ENCODE data around the gene MATN1. TPM values are rescaled to one million over a fixed set of nuclear protein-coding genes. Genes with fewer than 3 reads are reported as not detected.

The MATN1 gene
- total RNA-seq, 2 donors from 2014 or later, result 1.5 TPM; not detected in 1

DNA sequence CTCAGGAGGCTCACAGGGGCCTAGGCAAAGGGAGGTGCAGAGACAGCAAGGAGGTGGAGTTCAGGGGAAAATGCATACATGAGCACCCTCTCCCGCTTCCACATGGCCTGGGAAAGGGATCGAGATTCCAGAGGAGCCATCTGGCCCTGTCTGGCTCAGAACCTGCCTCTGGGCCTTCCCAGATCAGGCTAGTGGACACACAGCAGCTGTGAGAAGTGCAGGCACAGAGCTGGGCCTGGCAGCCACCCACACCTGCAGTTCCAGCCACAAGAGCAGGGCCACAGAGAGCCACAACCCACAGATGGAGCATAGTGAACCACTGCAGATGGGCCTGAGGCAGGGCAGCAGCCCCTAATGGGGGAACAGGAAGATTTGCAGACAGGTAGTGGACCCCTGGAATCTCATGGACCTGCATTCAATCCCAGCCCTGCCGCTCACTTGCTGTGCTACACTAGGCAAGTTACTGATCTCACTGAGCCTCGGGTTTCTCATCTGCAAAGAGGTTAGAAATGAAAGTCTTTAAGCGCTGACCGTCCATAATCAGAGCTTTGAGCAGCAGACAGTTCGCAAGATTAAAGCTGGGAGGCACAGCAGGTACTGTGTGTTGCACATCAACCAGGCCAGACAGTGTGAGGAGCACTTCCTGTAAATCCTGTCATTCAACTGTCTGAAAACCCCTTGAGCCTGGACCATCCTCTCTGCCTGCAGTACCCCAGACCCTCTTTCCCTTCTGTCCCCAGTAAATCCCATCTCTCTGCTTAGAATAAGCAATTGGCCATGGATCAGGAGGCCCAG lies 58.0 kb downstream of the MATN1 start:
- H3K27me3 ChIP-seq (replicated peaks; ENCODE audit: insufficient read depth), result no peaks in the 10 kb centered on the region
- H3K36me3 ChIP-seq, result no peaks in the 10 kb centered on the region
- no peaks in the 10 kb centered on the region for H3K4me1 ChIP-seq (ENCODE audit: control insufficient read depth in 1 of 2, low read depth in 2 of 2)
- DNase-seq (ENCODE audit: low spot score), result no peak
- H3K9me3 ChIP-seq, result no peaks in the 10 kb centered on the region
- no peak overlapping the region for H3K27ac ChIP-seq
- TF ChIP-seq, protein P1, sequence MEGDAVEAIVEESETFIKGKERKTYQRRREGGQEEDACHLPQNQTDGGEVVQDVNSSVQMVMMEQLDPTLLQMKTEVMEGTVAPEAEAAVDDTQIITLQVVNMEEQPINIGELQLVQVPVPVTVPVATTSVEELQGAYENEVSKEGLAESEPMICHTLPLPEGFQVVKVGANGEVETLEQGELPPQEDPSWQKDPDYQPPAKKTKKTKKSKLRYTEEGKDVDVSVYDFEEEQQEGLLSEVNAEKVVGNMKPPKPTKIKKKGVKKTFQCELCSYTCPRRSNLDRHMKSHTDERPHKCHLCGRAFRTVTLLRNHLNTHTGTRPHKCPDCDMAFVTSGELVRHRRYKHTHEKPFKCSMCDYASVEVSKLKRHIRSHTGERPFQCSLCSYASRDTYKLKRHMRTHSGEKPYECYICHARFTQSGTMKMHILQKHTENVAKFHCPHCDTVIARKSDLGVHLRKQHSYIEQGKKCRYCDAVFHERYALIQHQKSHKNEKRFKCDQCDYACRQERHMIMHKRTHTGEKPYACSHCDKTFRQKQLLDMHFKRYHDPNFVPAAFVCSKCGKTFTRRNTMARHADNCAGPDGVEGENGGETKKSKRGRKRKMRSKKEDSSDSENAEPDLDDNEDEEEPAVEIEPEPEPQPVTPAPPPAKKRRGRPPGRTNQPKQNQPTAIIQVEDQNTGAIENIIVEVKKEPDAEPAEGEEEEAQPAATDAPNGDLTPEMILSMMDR (IDR thresholded peaks at IDR 0.05), result no peak
- no peak overlapping the region for H3K4me3 ChIP-seq
- no peak for ATAC-seq (ENCODE audit: insufficient number of reproducible peaks, low FRiP score, low read depth)

DNA sequence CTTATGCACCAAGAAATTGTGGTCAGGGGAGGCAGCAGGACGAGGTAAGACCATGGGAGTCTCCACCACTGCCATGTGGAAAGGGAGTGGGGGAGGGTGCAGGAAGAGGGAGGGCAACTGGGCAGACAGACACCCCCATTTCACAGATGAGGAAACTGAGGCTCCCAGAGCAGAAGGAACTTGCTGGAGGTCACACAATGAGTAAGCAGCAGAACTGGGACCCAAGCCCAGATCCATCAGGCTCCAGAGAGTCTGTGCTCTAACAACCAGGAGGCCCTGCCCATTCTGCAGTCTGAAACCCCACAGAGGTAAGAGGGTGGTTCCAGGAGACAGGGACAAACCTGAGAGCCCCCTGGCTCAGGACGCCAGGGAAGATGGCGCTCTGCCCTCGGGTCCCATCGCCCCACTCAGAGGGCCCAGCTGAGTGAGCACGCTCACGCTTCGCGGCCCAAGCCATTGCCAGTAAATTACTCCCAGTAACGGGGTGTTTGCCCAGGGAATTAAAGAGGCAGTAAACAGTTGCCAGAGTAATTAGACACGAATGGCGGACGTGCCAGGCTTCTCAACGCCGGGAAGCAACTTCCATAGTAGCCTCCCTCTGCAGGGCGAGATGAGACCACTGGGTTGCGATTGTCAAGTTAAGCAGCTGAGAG lies 59.2 kb downstream of the MATN1 start:
- no peaks in the 10 kb centered on the region for H3K9me3 ChIP-seq
- no peaks in the 10 kb centered on the region for H3K27me3 ChIP-seq (replicated peaks; ENCODE audit: insufficient read depth)
- DNase-seq (ENCODE audit: low spot score) (no peak), ATAC-seq (ENCODE audit: insufficient number of reproducible peaks, low FRiP score, low read depth) (no peak)
- H3K4me3 ChIP-seq, result no peak overlapping the region
- H3K36me3 ChIP-seq, result no peaks in the 10 kb centered on the region
- no peaks in the 10 kb centered on the region for H3K4me1 ChIP-seq (ENCODE audit: control insufficient read depth in 1 of 2, low read depth in 2 of 2)
- TF ChIP-seq, protein P1 (IDR thresholded peaks at IDR 0.05), result no peak
- H3K27ac ChIP-seq, result no peak overlapping the region

DNA sequence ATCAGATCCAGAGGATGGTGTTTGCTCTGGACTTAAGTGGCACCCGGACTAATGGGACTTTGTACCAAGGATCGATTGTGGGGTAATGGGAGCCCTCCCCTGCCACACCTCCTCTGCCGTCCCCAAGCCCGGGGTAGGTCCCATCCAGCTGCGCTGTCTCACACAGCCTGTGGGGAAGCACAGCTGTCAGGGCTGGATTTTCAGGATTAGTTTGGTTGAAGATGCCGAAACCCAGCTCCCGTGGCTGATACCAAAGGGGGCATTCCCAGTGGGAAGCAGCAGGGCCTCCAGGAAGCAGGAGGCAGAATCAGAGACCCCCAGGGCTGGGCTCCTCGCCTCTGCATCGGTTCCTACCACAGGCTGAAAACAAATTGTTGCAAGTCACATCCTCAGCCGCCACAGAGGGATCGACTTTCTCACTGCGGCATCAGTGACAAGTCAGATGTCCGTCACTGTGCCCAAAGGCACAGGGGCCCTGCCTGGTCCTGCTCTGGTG lies 59.7 kb downstream of the MATN1 start:
- Histone ChIP-seq H3K27ac (no peak overlapping the region), H3K36me3 (no peaks in the 10 kb centered on the region), H3K4me3 (no peak overlapping the region), H3K27me3 (replicated peaks; ENCODE audit: insufficient read depth) (no peaks in the 10 kb centered on the region), H3K9me3 (no peaks in the 10 kb centered on the region), H3K4me1 (ENCODE audit: control insufficient read depth in 1 of 2, low read depth in 2 of 2) (no peaks in the 10 kb centered on the region)
- DNase-seq (ENCODE audit: low spot score) (no peak), ATAC-seq (ENCODE audit: insufficient number of reproducible peaks, low FRiP score, low read depth) (no peak)
- TF ChIP-seq, protein P1 (IDR thresholded peaks at IDR 0.05), result no peak

DNA sequence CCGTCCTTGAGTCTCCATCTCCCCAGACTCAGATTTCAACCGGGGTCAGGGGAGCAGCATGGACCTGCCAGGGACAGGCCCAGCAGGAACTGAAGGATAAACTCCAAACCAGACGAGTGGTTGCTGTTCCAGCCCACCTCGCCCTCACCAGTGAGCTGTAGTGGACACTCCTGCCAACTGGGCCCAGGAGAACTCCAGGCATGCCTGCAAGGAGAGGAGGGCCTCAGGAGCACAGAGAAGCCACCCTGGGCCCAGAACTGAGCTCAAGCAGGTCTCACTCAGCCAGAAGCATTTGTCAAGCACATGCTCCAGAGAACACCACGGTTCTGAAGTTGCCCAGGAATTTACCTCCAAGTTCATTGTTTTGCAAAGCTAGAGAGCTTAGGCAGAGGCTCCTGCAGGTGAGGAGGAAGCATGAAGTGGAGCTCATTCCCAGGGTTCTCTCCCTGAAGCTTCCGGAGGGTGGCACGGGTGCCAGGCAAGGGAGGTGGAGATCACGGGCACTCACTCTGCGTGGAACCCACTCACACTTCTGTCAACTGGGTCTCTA lies 61.0 kb downstream of the MATN1 start:
- DNase-seq (ENCODE audit: low spot score), result no peak
- ATAC-seq (ENCODE audit: insufficient number of reproducible peaks, low FRiP score, low read depth), result no peak
- Histone ChIP-seq H3K27me3 (replicated peaks; ENCODE audit: insufficient read depth) (no peaks in the 10 kb centered on the region), H3K36me3 (no peaks in the 10 kb centered on the region), H3K9me3 (no peaks in the 10 kb centered on the region), H3K4me3 (no peak overlapping the region), H3K4me1 (ENCODE audit: control insufficient read depth in 1 of 2, low read depth in 2 of 2) (no peaks in the 10 kb centered on the region), H3K27ac (no peak overlapping the region)
- TF ChIP-seq, protein P1 (IDR thresholded peaks at IDR 0.05), result no peak

DNA sequence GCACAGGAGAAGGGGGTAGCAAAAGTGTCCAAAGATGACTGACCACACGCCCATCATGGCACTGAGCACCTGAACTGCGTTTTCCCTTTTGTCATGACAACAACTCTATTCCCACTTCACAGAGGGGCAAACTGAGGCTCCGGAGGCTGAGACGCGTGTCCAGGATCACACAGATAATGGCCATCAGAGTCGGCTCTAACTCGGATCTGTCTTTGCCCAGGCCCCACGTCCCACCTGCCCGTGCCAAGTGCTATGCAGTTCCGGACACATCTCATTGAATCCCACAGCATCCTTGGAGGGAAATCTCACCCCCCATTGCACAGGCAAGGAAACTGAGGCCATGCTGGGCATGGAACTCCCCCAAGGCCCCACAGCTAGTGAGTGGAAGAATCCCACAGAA lies 62.1 kb downstream of the MATN1 start:
- TF ChIP-seq, protein P1 (IDR thresholded peaks at IDR 0.05), result no peak
- Histone ChIP-seq H3K4me1 (ENCODE audit: control insufficient read depth in 1 of 2, low read depth in 2 of 2) (no peaks in the 10 kb centered on the region), H3K4me3 (no peak overlapping the region), H3K27me3 (replicated peaks; ENCODE audit: insufficient read depth) (no peaks in the 10 kb centered on the region), H3K27ac (no peak overlapping the region), H3K9me3 (no peaks in the 10 kb centered on the region), H3K36me3 (no peaks in the 10 kb centered on the region)
- DNase-seq (ENCODE audit: low spot score), result no peak
- ATAC-seq (ENCODE audit: insufficient number of reproducible peaks, low FRiP score, low read depth), result no peak
